Measurements from ENCODE around the gene THAP6. TPM values are rescaled to one million over a fixed set of nuclear protein-coding genes. Genes with fewer than 3 reads are reported as not detected.

Gene THAP6
- total RNA-seq, 2 donors from 2014 or later, result 13.7 to 25.0 TPM

- Mint-ChIP-seq H3K4me3 (no peak overlapping the region), H3K36me3 (ENCODE audit: low read depth) (no peaks in the 10 kb centered on the region), H3K27ac (no peak overlapping the region), H3K9me3 (peaks cover 17% of the 10 kb centered on the region), H3K4me1 (no peaks in the 10 kb centered on the region), H3K27me3 (ENCODE audit: insufficient read depth) (peaks cover 19% of the 10 kb centered on the region)
- H3K9ac ChIP-seq (ENCODE audit: extremely low read depth, low read length, poor library complexity, severe bottlenecking), result no peak overlapping the region
- H3K27ac ChIP-seq (ENCODE audit: low read depth, low read length), result no peak overlapping the region
- no peaks in the 10 kb centered on the region for H3K4me1 ChIP-seq (ENCODE audit: control insufficient read depth, insufficient read depth, low read length)
- WGBS, 2 experiments (ENCODE audit: insufficient coverage in 1 of 2, insufficient read length in 1 of 2), result 89 to 93% methylated on average over 2 of the region's 2 CpGs
- no peak for TF ChIP-seq CTCF (conservative IDR thresholded peaks at IDR 0.05)
- DNase-seq, result no peak
- H3K9me3 ChIP-seq (ENCODE audit: control insufficient read depth, low read length), result peaks cover 13% of the 10 kb centered on the region
- peaks cover 5% of the 10 kb centered on the region for H3K27me3 ChIP-seq (ENCODE audit: control insufficient read depth, insufficient read depth, low read length, poor library complexity, severe bottlenecking)
- no peak overlapping the region for H3K4me3 ChIP-seq (ENCODE audit: low read length)
- no peaks in the 10 kb centered on the region for H3K36me3 ChIP-seq (ENCODE audit: control insufficient read depth, insufficient read depth, low read length)
Observed at GRCh38 chr4:75567725-75568124, 53.5 kb downstream of the THAP6 start.

Other genes starting within 250 kb of the THAP6 start
- gene RCHY1, start 70 bp upstream of the THAP6 start, total RNA-seq, result 10 to 100 TPM; 35.5 to 35.7 TPM
- not detected for gene ODAPH, start 41.6 kb downstream of the THAP6 start, total RNA-seq
- 1 to 10 TPM in 1 of 2 donors, under 1 TPM in 1; 0.37 to 1.3 TPM for gene CDKL2, start 116.1 kb downstream of the THAP6 start, total RNA-seq
- 100 to 1,000 TPM; 176 to 183 TPM for gene G3BP2, start 158.9 kb downstream of the THAP6 start, total RNA-seq
- gene USO1, start 210.1 kb downstream of the THAP6 start, total RNA-seq, result 10 to 100 TPM; 74.5 to 75.1 TPM

All from endodermal cell (in vitro differentiated cells).